ENCODE measurements around the gene SEMA3C.

DNA sequence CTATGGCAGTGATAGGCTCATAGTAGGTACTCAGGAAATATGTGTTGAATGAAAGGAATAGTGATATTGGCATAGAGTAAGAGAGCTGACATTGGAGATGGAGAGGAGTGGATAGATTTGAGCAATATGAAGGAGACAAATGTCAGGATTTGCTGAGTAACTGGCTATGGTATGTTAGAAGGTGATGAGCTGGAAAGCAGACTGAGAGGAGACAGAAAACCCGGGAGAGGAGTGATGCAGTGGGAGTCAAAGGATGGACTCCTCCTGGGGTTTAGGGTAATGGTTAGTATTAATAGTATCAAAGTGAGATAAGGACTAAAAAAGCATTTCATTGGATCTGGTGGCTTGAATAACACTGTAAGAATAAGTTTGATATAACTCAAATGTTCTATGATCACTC, 215.6 kb downstream of the SEMA3C start:
- TF ChIP-seq, protein P1, sequence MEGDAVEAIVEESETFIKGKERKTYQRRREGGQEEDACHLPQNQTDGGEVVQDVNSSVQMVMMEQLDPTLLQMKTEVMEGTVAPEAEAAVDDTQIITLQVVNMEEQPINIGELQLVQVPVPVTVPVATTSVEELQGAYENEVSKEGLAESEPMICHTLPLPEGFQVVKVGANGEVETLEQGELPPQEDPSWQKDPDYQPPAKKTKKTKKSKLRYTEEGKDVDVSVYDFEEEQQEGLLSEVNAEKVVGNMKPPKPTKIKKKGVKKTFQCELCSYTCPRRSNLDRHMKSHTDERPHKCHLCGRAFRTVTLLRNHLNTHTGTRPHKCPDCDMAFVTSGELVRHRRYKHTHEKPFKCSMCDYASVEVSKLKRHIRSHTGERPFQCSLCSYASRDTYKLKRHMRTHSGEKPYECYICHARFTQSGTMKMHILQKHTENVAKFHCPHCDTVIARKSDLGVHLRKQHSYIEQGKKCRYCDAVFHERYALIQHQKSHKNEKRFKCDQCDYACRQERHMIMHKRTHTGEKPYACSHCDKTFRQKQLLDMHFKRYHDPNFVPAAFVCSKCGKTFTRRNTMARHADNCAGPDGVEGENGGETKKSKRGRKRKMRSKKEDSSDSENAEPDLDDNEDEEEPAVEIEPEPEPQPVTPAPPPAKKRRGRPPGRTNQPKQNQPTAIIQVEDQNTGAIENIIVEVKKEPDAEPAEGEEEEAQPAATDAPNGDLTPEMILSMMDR (IDR thresholded peaks at IDR 0.05) = no peak
- no peak for TF ChIP-seq POLR2A (IDR thresholded peaks at IDR 0.05)
- no peak for TF ChIP-seq EP300 (IDR thresholded peaks at IDR 0.05)

Data from sigmoid colon (tissue), 4 donors.